Neural cell (in vitro differentiated cells): ENCODE results near the gene APOBEC3A. TPM values are rescaled to one million over a fixed set of nuclear protein-coding genes. Genes with fewer than 3 reads are reported as not detected.

Experiments used
- H2AFZ ChIP-seq: fragments of 200-600, 300-800 bp; sonication (generic), shearing (Covaris generic); 2 replicates; pipeline ENCODE4 v1.6.0; 2014; ENCODE audit warnings: low read depth, mild to moderate bottlenecking, antibody characterized with exemption, low read length, moderate library complexity
- H3F3A ChIP-seq: fragments of 200-600 bp; shearing (Covaris generic); 2 replicates; pipeline ENCODE4 v1.6.1; 2016; ENCODE audit warnings: mild to moderate bottlenecking, moderate library complexity, mixed read lengths, antibody characterized with exemption, low read length; ENCODE audit not compliant: insufficient read depth, poor library complexity, severe bottlenecking
- H3K27ac ChIP-seq: fragments of 200-600, 300-800 bp; sonication (generic), shearing (Covaris generic); 2 replicates; pipeline ENCODE4 v1.5.1; 2014; ENCODE audit warnings: mild to moderate bottlenecking, low read length, moderate library complexity
- H3K27me3 ChIP-seq: fragments of 300-800, 200-600 bp; sonication (generic), shearing (Covaris generic); 2 replicates; pipeline ENCODE4 v1.6.0; 2014; ENCODE audit warnings: mild to moderate bottlenecking, low read depth, low read length, moderate library complexity; ENCODE audit not compliant: insufficient read depth
- H3K36me3 ChIP-seq: fragments of 300-800, 200-600 bp; sonication (generic), shearing (Covaris generic); 2 replicates; pipeline ENCODE4 v1.5.1; 2014; ENCODE audit warnings: mild to moderate bottlenecking, antibody characterized with exemption, low read length, moderate library complexity; ENCODE audit not compliant: insufficient read depth
- H3K4me2 ChIP-seq: fragments of 300-800, 200-600 bp; sonication (generic), shearing (Covaris generic); 2 replicates; pipeline ENCODE4 v1.6.0; 2014; ENCODE audit warnings: mild to moderate bottlenecking, low read length
- H3K4me3 ChIP-seq: fragments of 300-800, 200-600 bp; sonication (generic), shearing (Covaris generic); 2 replicates; pipeline ENCODE4 v1.5.1; 2014; ENCODE audit warnings: mild to moderate bottlenecking, low read length, moderate library complexity
- H3K79me2 ChIP-seq: fragments of 200-600 bp; shearing (Covaris generic); replicated peaks from 2 replicates; pipeline ENCODE4 v1.6.0; 2014; ENCODE audit warnings: mild to moderate bottlenecking, low read length, moderate library complexity; ENCODE audit not compliant: insufficient read depth
- H3K9ac ChIP-seq: fragments of 300-800, 200-600 bp; sonication (generic), shearing (Covaris generic); 2 replicates; pipeline ENCODE4 v1.6.1; 2016; ENCODE audit warnings: mild to moderate bottlenecking, low read length, mixed read lengths
- H3K9me2 ChIP-seq: fragments of 200-600 bp; shearing (Covaris generic); 2 replicates; pipeline ENCODE4 v1.6.1; 2016; ENCODE audit warnings: mild to moderate bottlenecking, low read length, mixed read lengths; ENCODE audit not compliant: insufficient read depth
- H3K9me3 ChIP-seq: fragments of 200-600, 300-800 bp; sonication (generic), shearing (Covaris generic); 2 replicates; pipeline ENCODE4 v1.6.1; 2016; ENCODE audit warnings: mild to moderate bottlenecking, mixed run types, low read length, moderate library complexity, mixed read lengths
- H4K20me1 ChIP-seq: fragments of 200-600 bp; shearing (Covaris generic); 2 replicates; pipeline ENCODE4 v1.6.1; 2016; ENCODE audit warnings: mild to moderate bottlenecking, mixed run types; ENCODE audit not compliant: insufficient read depth
- EP300 ChIP-seq: fragments of 450-650 bp; conservative IDR thresholded peaks from 2 replicates; pipeline ENCODE4 v1.6.1; 2014; ENCODE audit warnings: antibody characterized with exemption, mild to moderate bottlenecking, moderate library complexity; ENCODE audit not compliant: poor library complexity, severe bottlenecking
- EZH2 ChIP-seq: fragments of 200-600, 300-800 bp; shearing (Covaris generic), sonication (generic); IDR thresholded peaks from 2 replicates; pipeline ENCODE4 v1.6.1; 2014; ENCODE audit warnings: antibody characterized with exemption, low read length, borderline replicate concordance, mild to moderate bottlenecking; ENCODE audit not compliant: insufficient read depth, poor library complexity, severe bottlenecking
- MXI1 ChIP-seq: fragments of 450-650 bp; conservative IDR thresholded peaks from 2 replicates; pipeline ENCODE4 v1.6.1; 2014; ENCODE audit warnings: antibody characterized with exemption, mild to moderate bottlenecking; ENCODE audit not compliant: poor library complexity, severe bottlenecking
- POLR2AphosphoS5 ChIP-seq: IDR thresholded peaks from 2 replicates; pipeline ENCODE4 v1.6.1; 2012
- RAD21 ChIP-seq: fragments of 450-650 bp; conservative IDR thresholded peaks from 2 replicates; pipeline ENCODE4 v1.6.1; 2014; ENCODE audit warnings: antibody characterized with exemption, mild to moderate bottlenecking, moderate library complexity
- REST ChIP-seq: IDR thresholded peaks from 2 replicates; pipeline ENCODE4 v1.6.1; 2012; ENCODE audit warnings: borderline replicate concordance
- SMC3 ChIP-seq: fragments of 450-650 bp; conservative IDR thresholded peaks from 2 replicates; pipeline ENCODE4 v1.6.1; 2014; ENCODE audit warnings: antibody characterized with exemption, mild to moderate bottlenecking, moderate library complexity; ENCODE audit not compliant: poor library complexity
- TAF1 ChIP-seq: IDR thresholded peaks from 2 replicates; pipeline ENCODE4 v1.6.1; 2012; ENCODE audit warnings: low read depth
- polyA plus RNA-seq: library from polyadenylated mRNA; depleted of rRNA; stranded (reverse); fragments of >200 nt; gene quantifications from 2 replicates; pipeline ENCODE4 v1.2.3, GENCODE V29; 2014
- TF ChIP-seq, protein P1 (sequence below): fragments of 450-650 bp; IDR thresholded peaks from 2 replicates; pipeline ENCODE4 v1.5.1; 2014; ENCODE audit warnings: antibody characterized with exemption, mild to moderate bottlenecking, moderate library complexity; ENCODE audit not compliant: poor library complexity, severe bottlenecking

The APOBEC3A gene
- polyA plus RNA-seq, 1 donor from 2014 or later: not detected

- no peak for TF ChIP-seq MXI1
- no peak for TF ChIP-seq TAF1
- TF ChIP-seq EZH2: no peak
- TF ChIP-seq EP300: no peak
- TF ChIP-seq RAD21: no peak
- TF ChIP-seq, protein P1, sequence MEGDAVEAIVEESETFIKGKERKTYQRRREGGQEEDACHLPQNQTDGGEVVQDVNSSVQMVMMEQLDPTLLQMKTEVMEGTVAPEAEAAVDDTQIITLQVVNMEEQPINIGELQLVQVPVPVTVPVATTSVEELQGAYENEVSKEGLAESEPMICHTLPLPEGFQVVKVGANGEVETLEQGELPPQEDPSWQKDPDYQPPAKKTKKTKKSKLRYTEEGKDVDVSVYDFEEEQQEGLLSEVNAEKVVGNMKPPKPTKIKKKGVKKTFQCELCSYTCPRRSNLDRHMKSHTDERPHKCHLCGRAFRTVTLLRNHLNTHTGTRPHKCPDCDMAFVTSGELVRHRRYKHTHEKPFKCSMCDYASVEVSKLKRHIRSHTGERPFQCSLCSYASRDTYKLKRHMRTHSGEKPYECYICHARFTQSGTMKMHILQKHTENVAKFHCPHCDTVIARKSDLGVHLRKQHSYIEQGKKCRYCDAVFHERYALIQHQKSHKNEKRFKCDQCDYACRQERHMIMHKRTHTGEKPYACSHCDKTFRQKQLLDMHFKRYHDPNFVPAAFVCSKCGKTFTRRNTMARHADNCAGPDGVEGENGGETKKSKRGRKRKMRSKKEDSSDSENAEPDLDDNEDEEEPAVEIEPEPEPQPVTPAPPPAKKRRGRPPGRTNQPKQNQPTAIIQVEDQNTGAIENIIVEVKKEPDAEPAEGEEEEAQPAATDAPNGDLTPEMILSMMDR: no peak
- no peak for TF ChIP-seq REST
- no peak for TF ChIP-seq POLR2AphosphoS5
- TF ChIP-seq SMC3: no peak
- no peaks in the 10 kb centered on the region for H3K27me3 ChIP-seq
- no peaks in the 10 kb centered on the region for H3K79me2 ChIP-seq
- no peak overlapping the region for H3K27ac ChIP-seq
- H3K4me2 ChIP-seq: no peak overlapping the region
- no peak overlapping the region for H3K9ac ChIP-seq
- no peaks in the 10 kb centered on the region for H4K20me1 ChIP-seq
- no peaks in the 10 kb centered on the region for H3K36me3 ChIP-seq
- no peaks in the 10 kb centered on the region for H3K9me2 ChIP-seq
- no peak overlapping the region for H2AFZ ChIP-seq
- H3K4me3 ChIP-seq: no peak overlapping the region
- H3F3A ChIP-seq: no peaks in the 10 kb centered on the region
- H3K9me3 ChIP-seq: no peaks in the 10 kb centered on the region
These were observed 19.9 kb upstream of the APOBEC3A start for GRCh38 chr22:38937541-38937940.

DNA sequence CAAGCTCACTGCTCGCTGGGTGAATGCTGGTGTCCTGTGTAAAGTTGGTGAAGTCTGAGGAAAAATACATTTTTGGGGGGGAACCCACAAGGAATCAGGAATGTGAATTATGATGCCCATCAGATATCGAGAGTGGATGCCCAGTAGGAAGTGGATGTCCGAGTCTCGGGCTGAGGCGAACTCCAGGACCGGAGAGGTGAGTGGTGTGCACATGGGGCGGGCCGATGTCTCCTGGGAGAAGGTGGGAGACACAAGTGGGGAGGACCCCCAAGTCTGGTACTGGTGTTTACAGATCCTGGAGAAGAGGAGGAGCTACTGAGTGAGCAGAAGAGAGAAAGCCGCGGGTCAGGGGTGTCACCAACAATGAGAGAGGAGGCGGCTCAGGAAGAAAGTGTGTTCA, 19.2 kb upstream of the APOBEC3A start:
- no peak overlapping the region for H3K27ac ChIP-seq
- H3K36me3 ChIP-seq: no peaks in the 10 kb centered on the region
- H2AFZ ChIP-seq: no peak overlapping the region
- TF ChIP-seq, protein P1: no peak
- TF ChIP-seq TAF1: no peak
- TF ChIP-seq EP300: no peak
- no peak for TF ChIP-seq SMC3
- no peak for TF ChIP-seq MXI1
- no peak for TF ChIP-seq RAD21
- no peak for TF ChIP-seq REST
- TF ChIP-seq POLR2AphosphoS5: no peak
- no peak for TF ChIP-seq EZH2
- no peaks in the 10 kb centered on the region for H3K9me3 ChIP-seq
- H3F3A ChIP-seq: no peaks in the 10 kb centered on the region
- no peaks in the 10 kb centered on the region for H3K27me3 ChIP-seq
- H3K4me3 ChIP-seq: no peak overlapping the region
- no peak overlapping the region for H3K4me2 ChIP-seq
- no peak overlapping the region for H3K9ac ChIP-seq
- no peaks in the 10 kb centered on the region for H4K20me1 ChIP-seq
- H3K9me2 ChIP-seq: no peaks in the 10 kb centered on the region
- H3K79me2 ChIP-seq: no peaks in the 10 kb centered on the region
